HG02588 (cell line): ENCODE measurements around the gene UNC5B.

Experiments used
- ATAC-seq: cut with Tn5 transposase; IDR thresholded peaks from one replicate; pipeline ENCODE4 v1.9.1; 2021; ENCODE audit warnings: mild to moderate bottlenecking, moderate library complexity; ENCODE audit not compliant: unreplicated experiment

Gene UNC5B

GRCh38 chr10:71280216-71280615, 67.8 kb downstream of the UNC5B start:
- ATAC-seq = no peak

GRCh38 chr10:71280825-71281224, 68.5 kb downstream of the UNC5B start:
- no peak for ATAC-seq

- no peak for ATAC-seq
Observed at GRCh38 chr10:71281646-71282322, 69.4 kb downstream of the UNC5B start.

- ATAC-seq = no peak
Observed at GRCh38 chr10:71282323-71282680, 69.9 kb downstream of the UNC5B start.

- no peak for ATAC-seq
Observed at GRCh38 chr10:71283410-71283809, 71.0 kb downstream of the UNC5B start.

GRCh38 chr10:71283876-71284275, 71.5 kb downstream of the UNC5B start:
- no peak for ATAC-seq

- no peak for ATAC-seq
Observed at GRCh38 chr10:71284544-71285179, 72.3 kb downstream of the UNC5B start.

- ATAC-seq = no peak
Observed at GRCh38 chr10:71285180-71285545, 72.8 kb downstream of the UNC5B start.

- ATAC-seq = no peak
Observed at GRCh38 chr10:71285986-71286385, 73.6 kb downstream of the UNC5B start.

GRCh38 chr10:71286521-71287294, 74.3 kb downstream of the UNC5B start:
- no peak for ATAC-seq

- ATAC-seq = no peak
Observed at GRCh38 chr10:71287456-71287855, 75.1 kb downstream of the UNC5B start.

- no peak for ATAC-seq
Observed at GRCh38 chr10:71288461-71288860, 76.1 kb downstream of the UNC5B start.

- ATAC-seq = no peak
Observed at GRCh38 chr10:71289421-71290130, 77.2 kb downstream of the UNC5B start.

GRCh38 chr10:71290331-71290730, 78.0 kb downstream of the UNC5B start:
- ATAC-seq = no peak

GRCh38 chr10:71290806-71291527, 78.6 kb downstream of the UNC5B start:
- no peak for ATAC-seq

GRCh38 chr10:71291528-71291900, 79.1 kb downstream of the UNC5B start:
- no peak for ATAC-seq

- ATAC-seq = no peak
Observed at GRCh38 chr10:71292624-71293445, 80.5 kb downstream of the UNC5B start.

GRCh38 chr10:71293446-71294084, 81.2 kb downstream of the UNC5B start:
- no peak for ATAC-seq

GRCh38 chr10:71294091-71294561, 81.8 kb downstream of the UNC5B start:
- ATAC-seq = no peak
